ENCODE data around the gene PPP2R2B.
"Not testable (repeated sequence)": the region's sequence is repeated elsewhere in the genome, so short reads cannot be mapped to it uniquely, and the experiment has no call there.

The PPP2R2B gene

GRCh38 chr5:146643776-146644175 is 234.8 kb downstream of the PPP2R2B start:
- DNase-seq: no peak

- no peak for DNase-seq
These were observed 236.1 kb downstream of the PPP2R2B start for GRCh38 chr5:146642410-146642809.

- DNase-seq: no peak
These were observed 236.6 kb downstream of the PPP2R2B start for GRCh38 chr5:146641941-146642340.

- no peak for DNase-seq
These were observed 238.2 kb downstream of the PPP2R2B start for GRCh38 chr5:146640285-146640896.

GRCh38 chr5:146635443-146635842 is 243.1 kb downstream of the PPP2R2B start:
- no peak for DNase-seq

- no peak for DNase-seq
These were observed 245.2 kb downstream of the PPP2R2B start for GRCh38 chr5:146633323-146633764.

GRCh38 chr5:146632620-146633322 is 245.8 kb downstream of the PPP2R2B start:
- DNase-seq: no peak

GRCh38 chr5:146630472-146630871 is 248.1 kb downstream of the PPP2R2B start:
- DNase-seq: no peak

GRCh38 chr5:146628950-146629349 is 249.6 kb downstream of the PPP2R2B start:
- DNase-seq: no peak

- no peak for DNase-seq
These were observed 251.6 kb downstream of the PPP2R2B start for GRCh38 chr5:146626936-146627335.

- DNase-seq: no peak
These were observed 254.4 kb downstream of the PPP2R2B start for GRCh38 chr5:146624179-146624578.

GRCh38 chr5:146623666-146624065 is 254.9 kb downstream of the PPP2R2B start:
- no peak for DNase-seq

GRCh38 chr5:146623009-146623408 is 255.5 kb downstream of the PPP2R2B start:
- DNase-seq: no peak

GRCh38 chr5:146622391-146622790 is 256.2 kb downstream of the PPP2R2B start:
- DNase-seq: no peak

- DNase-seq: no peak
These were observed 257.9 kb downstream of the PPP2R2B start for GRCh38 chr5:146620669-146621051.

GRCh38 chr5:146620031-146620668 is 258.4 kb downstream of the PPP2R2B start:
- DNase-seq: no peak

- no peak for DNase-seq
These were observed 260.1 kb downstream of the PPP2R2B start for GRCh38 chr5:146618434-146618833.

GRCh38 chr5:146609731-146610130 is 268.8 kb downstream of the PPP2R2B start:
- not testable (repeated sequence) for DNase-seq

GRCh38 chr5:146607659-146608332 is 270.8 kb downstream of the PPP2R2B start:
- no peak for DNase-seq

- no peak for DNase-seq
These were observed 271.7 kb downstream of the PPP2R2B start for GRCh38 chr5:146606893-146607292.

- DNase-seq: no peak
These were observed 278.2 kb downstream of the PPP2R2B start for GRCh38 chr5:146600376-146600775.

GRCh38 chr5:146599261-146599660 is 279.3 kb downstream of the PPP2R2B start:
- no peak for DNase-seq

- no peak for DNase-seq
These were observed 283.5 kb downstream of the PPP2R2B start for GRCh38 chr5:146595088-146595487.

- DNase-seq: no peak
These were observed 286.2 kb downstream of the PPP2R2B start for GRCh38 chr5:146592352-146592751.

All from bone marrow (tissue), 2 donors.